C4-2B (cell line): ENCODE data around the gene GABRG2.

ENCODE experiments used
- H3K27ac ChIP-seq: fragments of 450-650 bp; 2 replicates; pipeline ENCODE4 v1.5.1; 2017
- CTCF ChIP-seq: fragments of 450-650 bp; conservative IDR thresholded peaks from 2 replicates; pipeline ENCODE4 v1.5.1; 2017; ENCODE audit warnings: mild to moderate bottlenecking
- ZFX ChIP-seq: fragments of 450-650 bp; IDR thresholded peaks from 2 replicates; pipeline ENCODE4 v1.6.1; 2017

The GABRG2 gene

GRCh38 chr5:162128117-162128516, 60.5 kb downstream of the GABRG2 start:
- TF ChIP-seq ZFX, result no peak
- TF ChIP-seq CTCF, result no peak
- no peak overlapping the region for H3K27ac ChIP-seq

- TF ChIP-seq CTCF (no peak), ZFX (no peak)
- no peak overlapping the region for H3K27ac ChIP-seq
Observed at GRCh38 chr5:162132348-162132747, 64.8 kb downstream of the GABRG2 start.

- TF ChIP-seq ZFX (no peak), CTCF (no peak)
- no peak overlapping the region for H3K27ac ChIP-seq
Observed at GRCh38 chr5:162139190-162139589, 71.6 kb downstream of the GABRG2 start.

- TF ChIP-seq ZFX (no peak), CTCF (no peak)
- no peak overlapping the region for H3K27ac ChIP-seq
Observed at GRCh38 chr5:162154242-162154641, 86.7 kb downstream of the GABRG2 start.

- TF ChIP-seq CTCF (no peak), ZFX (no peak)
- no peak overlapping the region for H3K27ac ChIP-seq
Observed at GRCh38 chr5:162160401-162160800, 92.8 kb downstream of the GABRG2 start.

- H3K27ac ChIP-seq, result no peak overlapping the region
- TF ChIP-seq CTCF (no peak), ZFX (no peak)
Observed at GRCh38 chr5:162163663-162164062, 96.1 kb downstream of the GABRG2 start.

GRCh38 chr5:162174358-162174974, 106.9 kb downstream of the GABRG2 start:
- H3K27ac ChIP-seq, result no peak overlapping the region
- no peak for TF ChIP-seq ZFX
- TF ChIP-seq CTCF, result no peak
